Panc1 (cell line): Measurements from ENCODE around the gene GOLT1B. TPM values are rescaled to one million over a fixed set of nuclear protein-coding genes. Genes with fewer than 3 reads are reported as not detected.
"Not testable (repeated sequence)": the region's sequence is repeated elsewhere in the genome, so short reads cannot be mapped to it uniquely, and the experiment has no call there.

Source experiments
- ATAC-seq: fragments of 200-7000 bp; cut with Tn5 transposase; 2 replicates; pipeline ENCODE4 v1.9.1; 2020; ENCODE audit warnings: mild to moderate bottlenecking, moderate library complexity
- BruUV-seq: library from RNA; stranded (reverse); fragments of 400-500 nt; replicated peaks from 2 replicates; lab custom pipeline; 2021; lab: Mats Ljungman, UMichigan
- CTCF ChIA-PET: fragments of 300-600 bp; sonication (Branson Sonifier 250); formaldehyde crosslinking; loops from one replicate; lab custom pipeline; 2022; ENCODE audit warnings: antibody characterized with exemption; lab: Charles Lee
- POLR2A ChIA-PET: fragments of 300-600 bp; sonication (Branson Sonifier 250); formaldehyde crosslinking; loops from one replicate; lab custom pipeline; 2022; ENCODE audit warnings: antibody characterized with exemption; lab: Charles Lee
- DNase-seq: peaks from one replicate; pipeline ENCODE4 v3.0.0-alpha.2; 2010; ENCODE audit warnings: low read depth, low spot score
- H3K27ac ChIP-seq: 2 replicates; pipeline ENCODE4 v1.5.1; 2011; ENCODE audit warnings: mild to moderate bottlenecking, low read length, inconsistent platforms
- H3K27me3 ChIP-seq: fragments of 200-500 bp; sonication (Bioruptor generic); 2 replicates; pipeline ENCODE4 v1.6.0; 2014; ENCODE audit warnings: low read length, inconsistent platforms; ENCODE audit not compliant: control insufficient read depth, insufficient read depth
- H3K36me3 ChIP-seq: fragments of 200-500 bp; sonication (Bioruptor generic); 2 replicates; pipeline ENCODE4 v1.5.1; 2014; ENCODE audit warnings: inconsistent platforms, mild to moderate bottlenecking, low read length, moderate library complexity; ENCODE audit not compliant: control insufficient read depth, insufficient read depth
- H3K4me1 ChIP-seq: 2 replicates; pipeline ENCODE4 v1.5.1; 2011; ENCODE audit warnings: inconsistent platforms, mild to moderate bottlenecking, low read length, moderate library complexity; ENCODE audit not compliant: control insufficient read depth, insufficient read depth
- H3K4me3 ChIP-seq, 2 experiments: 2 replicates each; pipeline ENCODE4 v1.5.1; 2011 to 2012; ENCODE audit warnings: low read depth in 2 of 2, low read length in 2 of 2, mild to moderate bottlenecking in 2 of 2, inconsistent platforms in 1 of 2, moderate library complexity in 1 of 2
- H3K9me3 ChIP-seq: fragments of 200-500 bp; sonication (Bioruptor generic); 2 replicates; pipeline ENCODE4 v1.5.1; 2014; ENCODE audit warnings: low read depth, mild to moderate bottlenecking, inconsistent platforms, low read length, moderate library complexity; ENCODE audit not compliant: control insufficient read depth, insufficient read depth
- POLR2AphosphoS5 ChIP-seq: IDR thresholded peaks from 2 replicates; pipeline ENCODE4 v1.6.1; 2012; ENCODE audit warnings: mild to moderate bottlenecking, low read depth, low read length, moderate library complexity
- SIN3A ChIP-seq: IDR thresholded peaks from 2 replicates; pipeline ENCODE4 v1.6.1; 2012; ENCODE audit warnings: low read depth, mild to moderate bottlenecking, low read length, moderate library complexity, borderline replicate concordance; ENCODE audit not compliant: insufficient read depth
- TCF7L2 ChIP-seq: IDR thresholded peaks from 2 replicates; pipeline ENCODE4 v1.6.1; 2011; ENCODE audit warnings: mild to moderate bottlenecking, low read depth, low read length, inconsistent platforms
- in situ Hi-C: cut with HindIII; loops from 2 replicates; pipeline ENCODE4 v1.10.0; 2016; ENCODE audit warnings: low sequenced_read_pairs, low pct_unique_long_range_greater_than_20kb
- intact Hi-C: fragments of 100-400 bp; cut with micrococcal nuclease; formaldehyde crosslinking; loops from one replicate; pipeline ENCODE4 v1.10.0; 2022; ENCODE audit not compliant: unreplicated experiment
- total RNA-seq: library from RNA; stranded (reverse); gene quantifications from one replicate; pipeline ENCODE4 v1.2.1, GENCODE V29; 2021; ENCODE audit not compliant: unreplicated experiment
- TF ChIP-seq, protein P1 (sequence below): fragments of 450-650 bp; IDR thresholded peaks from 2 replicates; pipeline ENCODE4 v1.5.1; 2017; ENCODE audit warnings: mild to moderate bottlenecking
- TF ChIP-seq, protein P2 (sequence below), 2 experiments: IDR thresholded peaks; 2 replicates each; pipeline ENCODE4 v1.6.1; 2011 to 2012; ENCODE audit warnings: low read depth in 2 of 2, control low read depth in 1 of 2, low read length in 1 of 2, mild to moderate bottlenecking in 1 of 2, moderate library complexity in 1 of 2; ENCODE audit not compliant: insufficient read depth in 1 of 2

Gene GOLT1B
- total RNA-seq, 1 experiment from 2014 or later, result 40.8 TPM

DNA sequence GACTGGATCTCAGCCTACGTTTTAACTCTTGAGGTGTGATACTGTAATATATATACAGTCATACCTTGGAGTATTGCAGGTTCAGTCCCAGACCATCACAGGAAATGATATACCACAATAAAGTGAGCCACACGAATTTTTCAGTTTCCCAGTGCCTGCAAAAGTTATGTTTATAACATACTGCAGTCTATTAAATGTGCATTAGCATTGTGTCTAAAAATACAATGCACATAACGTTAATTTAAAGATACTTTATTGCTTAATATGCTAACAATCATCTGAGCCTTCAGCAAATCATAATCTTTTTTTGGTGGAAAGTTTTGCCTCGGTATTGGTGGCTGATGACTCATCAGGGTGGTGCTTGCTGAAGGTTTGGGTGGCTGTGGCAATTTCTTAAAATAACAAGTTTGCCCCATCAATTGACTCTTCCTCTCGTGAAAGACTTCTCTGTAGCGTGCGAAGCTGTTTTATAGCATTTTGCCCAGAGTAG is 45.3 kb upstream of the GOLT1B start:
- Histone ChIP-seq H3K27ac (no peak overlapping the region), H3K9me3 (no peaks in the 10 kb centered on the region), H3K4me1 (no peaks in the 10 kb centered on the region), H3K36me3 (no peaks in the 10 kb centered on the region; the same call in 1 of the 2 replicates), H3K4me3 (no peak overlapping the region), H3K27me3 (no peaks in the 10 kb centered on the region)
- TF ChIP-seq, protein P1, sequence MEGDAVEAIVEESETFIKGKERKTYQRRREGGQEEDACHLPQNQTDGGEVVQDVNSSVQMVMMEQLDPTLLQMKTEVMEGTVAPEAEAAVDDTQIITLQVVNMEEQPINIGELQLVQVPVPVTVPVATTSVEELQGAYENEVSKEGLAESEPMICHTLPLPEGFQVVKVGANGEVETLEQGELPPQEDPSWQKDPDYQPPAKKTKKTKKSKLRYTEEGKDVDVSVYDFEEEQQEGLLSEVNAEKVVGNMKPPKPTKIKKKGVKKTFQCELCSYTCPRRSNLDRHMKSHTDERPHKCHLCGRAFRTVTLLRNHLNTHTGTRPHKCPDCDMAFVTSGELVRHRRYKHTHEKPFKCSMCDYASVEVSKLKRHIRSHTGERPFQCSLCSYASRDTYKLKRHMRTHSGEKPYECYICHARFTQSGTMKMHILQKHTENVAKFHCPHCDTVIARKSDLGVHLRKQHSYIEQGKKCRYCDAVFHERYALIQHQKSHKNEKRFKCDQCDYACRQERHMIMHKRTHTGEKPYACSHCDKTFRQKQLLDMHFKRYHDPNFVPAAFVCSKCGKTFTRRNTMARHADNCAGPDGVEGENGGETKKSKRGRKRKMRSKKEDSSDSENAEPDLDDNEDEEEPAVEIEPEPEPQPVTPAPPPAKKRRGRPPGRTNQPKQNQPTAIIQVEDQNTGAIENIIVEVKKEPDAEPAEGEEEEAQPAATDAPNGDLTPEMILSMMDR, result no peak
- TF ChIP-seq, protein P2, sequence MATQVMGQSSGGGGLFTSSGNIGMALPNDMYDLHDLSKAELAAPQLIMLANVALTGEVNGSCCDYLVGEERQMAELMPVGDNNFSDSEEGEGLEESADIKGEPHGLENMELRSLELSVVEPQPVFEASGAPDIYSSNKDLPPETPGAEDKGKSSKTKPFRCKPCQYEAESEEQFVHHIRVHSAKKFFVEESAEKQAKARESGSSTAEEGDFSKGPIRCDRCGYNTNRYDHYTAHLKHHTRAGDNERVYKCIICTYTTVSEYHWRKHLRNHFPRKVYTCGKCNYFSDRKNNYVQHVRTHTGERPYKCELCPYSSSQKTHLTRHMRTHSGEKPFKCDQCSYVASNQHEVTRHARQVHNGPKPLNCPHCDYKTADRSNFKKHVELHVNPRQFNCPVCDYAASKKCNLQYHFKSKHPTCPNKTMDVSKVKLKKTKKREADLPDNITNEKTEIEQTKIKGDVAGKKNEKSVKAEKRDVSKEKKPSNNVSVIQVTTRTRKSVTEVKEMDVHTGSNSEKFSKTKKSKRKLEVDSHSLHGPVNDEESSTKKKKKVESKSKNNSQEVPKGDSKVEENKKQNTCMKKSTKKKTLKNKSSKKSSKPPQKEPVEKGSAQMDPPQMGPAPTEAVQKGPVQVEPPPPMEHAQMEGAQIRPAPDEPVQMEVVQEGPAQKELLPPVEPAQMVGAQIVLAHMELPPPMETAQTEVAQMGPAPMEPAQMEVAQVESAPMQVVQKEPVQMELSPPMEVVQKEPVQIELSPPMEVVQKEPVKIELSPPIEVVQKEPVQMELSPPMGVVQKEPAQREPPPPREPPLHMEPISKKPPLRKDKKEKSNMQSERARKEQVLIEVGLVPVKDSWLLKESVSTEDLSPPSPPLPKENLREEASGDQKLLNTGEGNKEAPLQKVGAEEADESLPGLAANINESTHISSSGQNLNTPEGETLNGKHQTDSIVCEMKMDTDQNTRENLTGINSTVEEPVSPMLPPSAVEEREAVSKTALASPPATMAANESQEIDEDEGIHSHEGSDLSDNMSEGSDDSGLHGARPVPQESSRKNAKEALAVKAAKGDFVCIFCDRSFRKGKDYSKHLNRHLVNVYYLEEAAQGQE (IDR thresholded peaks at IDR 0.05; ENCODE audit: insufficient read depth in 1 of 2, low read depth in 2 of 2, low read length in 1 of 2), result no peak
- TF ChIP-seq POLR2AphosphoS5 (no peak), SIN3A (no peak), TCF7L2 (no peak)
- in situ Hi-C loops, result no loop called here
- ChIA-PET POLR2A (no interaction called here), CTCF (no interaction called here)
- no peak for ATAC-seq
- BruUV-seq, result no TSS peak
- no peak for DNase-seq
- intact Hi-C loops, result no loop called here

DNA sequence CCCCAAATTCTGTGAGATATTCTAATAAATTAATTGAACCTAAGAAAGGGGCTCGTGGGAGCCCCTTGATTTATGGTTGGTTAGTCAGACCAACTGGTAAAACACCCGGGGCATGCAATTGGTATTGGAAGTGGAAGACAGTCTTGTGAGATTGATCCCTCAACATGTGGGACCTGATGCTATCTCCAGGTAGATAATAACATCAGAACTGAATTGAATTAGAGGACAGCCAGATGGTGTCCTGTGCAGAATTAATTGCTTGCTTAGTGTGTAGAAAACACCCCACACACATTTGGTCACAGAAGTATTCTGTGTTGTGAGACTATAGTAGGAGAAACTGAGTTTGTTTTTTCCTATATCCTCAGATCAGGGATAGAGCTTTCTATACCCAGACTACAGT is 42.1 kb upstream of the GOLT1B start:
- DNase-seq (no peak), ATAC-seq (no peak)
- H3K27me3 ChIP-seq, result no peaks in the 10 kb centered on the region
- H3K36me3 ChIP-seq, result no peaks in the 10 kb centered on the region; the same call in 1 of the 2 replicates
- H3K4me3 ChIP-seq, result no peak overlapping the region
- no TSS peak for BruUV-seq
- no peaks in the 10 kb centered on the region for H3K9me3 ChIP-seq
- TF ChIP-seq, protein P2 (IDR thresholded peaks at IDR 0.05; ENCODE audit: insufficient read depth in 1 of 2, low read depth in 2 of 2, low read length in 1 of 2), result no peak
- no peak for TF ChIP-seq TCF7L2
- TF ChIP-seq, protein P1, result no peak
- no peak for TF ChIP-seq SIN3A
- no peak for TF ChIP-seq POLR2AphosphoS5
- ChIA-PET POLR2A (no interaction called here), CTCF (no interaction called here)
- in situ Hi-C loops (no loop called here), intact Hi-C loops (no loop called here)
- H3K4me1 ChIP-seq, result no peaks in the 10 kb centered on the region
- no peak overlapping the region for H3K27ac ChIP-seq

DNA sequence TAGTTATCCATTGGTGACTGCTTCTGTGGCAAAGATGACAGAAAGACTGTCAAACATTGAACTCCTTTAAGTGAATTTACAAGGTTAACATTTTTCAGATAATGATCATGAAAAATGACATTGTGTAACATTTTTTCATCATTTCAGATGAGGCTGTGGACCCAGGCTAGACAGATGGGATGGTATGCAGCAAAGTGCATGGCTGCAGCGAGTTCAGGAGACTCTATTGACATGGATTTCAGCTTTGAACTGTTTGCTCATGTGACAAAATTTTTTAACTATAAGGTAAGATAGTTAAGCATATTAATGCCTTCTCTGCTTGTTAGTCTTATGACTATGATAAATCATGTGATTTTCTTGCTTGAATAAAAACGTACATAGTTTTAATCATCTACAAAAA is 34.3 kb upstream of the GOLT1B start:
- intact Hi-C loops, in situ Hi-C loops, BruUV-seq, H3K9me3 ChIP-seq, H3K4me3 ChIP-seq, H3K27me3 ChIP-seq, H3K4me1 ChIP-seq, H3K27ac ChIP-seq, DNase-seq, CTCF ChIA-PET, H3K36me3 ChIP-seq, ATAC-seq: not testable (repeated sequence)
- POLR2A ChIA-PET, result interaction anchor here (0.7 kb wide), 1 partner anchor 109 kb away, joined by 3 read pairs; no protein-coding TSS in a partner anchor
